Lower lobe of right lung (tissue), 2 donors: ENCODE measurements around the gene XYLT1. TPM values are rescaled to one million over a fixed set of nuclear protein-coding genes. Genes with fewer than 3 reads are reported as not detected.

Experiments
- ATAC-seq, 2 donors: fragments of 200-7000 bp; cut with Tn5 transposase; one replicate each; pipeline ENCODE4 v1.9.1; 2020 to 2022; ENCODE audit warnings: mild to moderate bottlenecking in 2 of 2, moderate library complexity in 2 of 2
- DNase-seq: peaks from one replicate; pipeline ENCODE4 v3.0.0-alpha.2; 2020
- H3K27ac ChIP-seq: fragments of 200-600 bp; one replicate; pipeline ENCODE4 v1.8.0; 2022
- H3K27me3 ChIP-seq: fragments of 200-600 bp; one replicate; pipeline ENCODE4 v1.8.0; 2022; ENCODE audit warnings: low read depth
- H3K36me3 ChIP-seq: fragments of 200-600 bp; one replicate; pipeline ENCODE4 v1.8.0; 2022; ENCODE audit warnings: mild to moderate bottlenecking
- H3K4me1 ChIP-seq: fragments of 200-600 bp; one replicate; pipeline ENCODE4 v1.8.0; 2022
- H3K4me3 ChIP-seq: fragments of 200-600 bp; one replicate; pipeline ENCODE4 v1.8.0; 2022; ENCODE audit warnings: mild to moderate bottlenecking
- H3K9me3 ChIP-seq: fragments of 200-600 bp; one replicate; pipeline ENCODE4 v1.8.0; 2022
- CTCF ChIP-seq: fragments of 200-600 bp; IDR thresholded peaks from one replicate; pipeline ENCODE4 v1.8.0; 2022; ENCODE audit warnings: antibody characterized with exemption, mild to moderate bottlenecking
- intact Hi-C: fragments of 100-400 bp; cut with DNase I; formaldehyde crosslinking; loops from one replicate; pipeline ENCODE4 v1.11.0; 2022
- total RNA-seq: library from RNA; stranded (reverse); fragmentation: NEBNext Ultra II Directional; extraction: Animal tissue kit (Norgen Biotek cat#: 25700); gene quantifications from one replicate; pipeline ENCODE4 v1.2.1, GENCODE V29; 2021
- donor health status: DM: no; HTN: yes; CAD: no; lungs with severe emphysema.

The XYLT1 gene
- total RNA-seq, 1 donor from 2014 or later, result 9.0 TPM

- DNase-seq, result no peak
- intact Hi-C loops, result no loop called here
- TF ChIP-seq CTCF, result no peak
Measured at GRCh38 chr16:17328932-17329331, 141.8 kb downstream of the XYLT1 start.

GRCh38 chr16:17327664-17328335 is 143.0 kb downstream of the XYLT1 start:
- intact Hi-C loops, result no loop called here
- Histone ChIP-seq H3K27ac (no peak overlapping the region), H3K4me1 (peaks cover 15% of the 10 kb centered on the region)

More at GRCh38 chr16:17328932-17329331, 141.8 kb downstream of the XYLT1 start:
- Histone ChIP-seq H3K27ac (no peak overlapping the region), H3K4me3 (no peak overlapping the region), H3K9me3 (no peaks in the 10 kb centered on the region), H3K27me3 (no peaks in the 10 kb centered on the region), H3K4me1 (peaks cover 15% of the 10 kb centered on the region), H3K36me3 (no peaks in the 10 kb centered on the region)
- ATAC-seq, result peak in 1 of 2 donors; percentile 39

GRCh38 chr16:17325476-17326143 is 145.2 kb downstream of the XYLT1 start:
- H3K36me3 ChIP-seq, result no peaks in the 10 kb centered on the region
- DNase-seq, result no peak
- H3K4me1 ChIP-seq, result peaks cover 15% of the 10 kb centered on the region
- TF ChIP-seq CTCF, result no peak
- no peaks in the 10 kb centered on the region for H3K9me3 ChIP-seq
- intact Hi-C loops, result no loop called here
- no peaks in the 10 kb centered on the region for H3K27me3 ChIP-seq
- H3K27ac ChIP-seq, result no peak overlapping the region
- no peak for ATAC-seq
- H3K4me3 ChIP-seq, result no peak overlapping the region

More at GRCh38 chr16:17327664-17328335, 143.0 kb downstream of the XYLT1 start:
- ATAC-seq (peak in 1 of 2 donors; percentile 58), DNase-seq (no peak)
- no peaks in the 10 kb centered on the region for H3K9me3 ChIP-seq
- no peak for TF ChIP-seq CTCF
- H3K27me3 ChIP-seq, result no peaks in the 10 kb centered on the region
- H3K4me3 ChIP-seq, result no peak overlapping the region
- no peaks in the 10 kb centered on the region for H3K36me3 ChIP-seq

DNA sequence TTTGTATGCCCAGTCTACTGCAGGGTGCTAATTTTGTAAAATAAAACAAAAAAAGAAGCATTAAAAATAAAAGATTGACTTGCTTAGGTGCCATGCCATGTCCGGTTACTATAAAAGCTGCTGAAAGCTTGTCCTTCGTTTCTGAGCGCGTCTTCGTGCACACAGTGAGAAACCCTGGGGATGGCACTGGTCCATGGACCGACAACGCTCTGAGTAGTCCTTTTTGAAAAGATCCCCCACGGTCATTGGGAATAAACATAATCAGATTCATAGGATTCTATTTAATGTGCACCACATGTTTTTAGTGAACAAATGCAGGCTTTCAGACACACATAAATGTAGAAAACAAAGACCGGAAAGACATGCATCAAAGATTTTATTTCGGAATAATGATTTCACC is 146.3 kb downstream of the XYLT1 start:
- Histone ChIP-seq H3K4me3 (no peak overlapping the region), H3K27me3 (no peaks in the 10 kb centered on the region), H3K4me1 (peaks cover 12% of the 10 kb centered on the region), H3K36me3 (no peaks in the 10 kb centered on the region), H3K9me3 (no peaks in the 10 kb centered on the region), H3K27ac (no peak overlapping the region)
- ATAC-seq, result no peak
- no peak for DNase-seq
- TF ChIP-seq CTCF, result no peak
- intact Hi-C loops, result no loop called here

DNA sequence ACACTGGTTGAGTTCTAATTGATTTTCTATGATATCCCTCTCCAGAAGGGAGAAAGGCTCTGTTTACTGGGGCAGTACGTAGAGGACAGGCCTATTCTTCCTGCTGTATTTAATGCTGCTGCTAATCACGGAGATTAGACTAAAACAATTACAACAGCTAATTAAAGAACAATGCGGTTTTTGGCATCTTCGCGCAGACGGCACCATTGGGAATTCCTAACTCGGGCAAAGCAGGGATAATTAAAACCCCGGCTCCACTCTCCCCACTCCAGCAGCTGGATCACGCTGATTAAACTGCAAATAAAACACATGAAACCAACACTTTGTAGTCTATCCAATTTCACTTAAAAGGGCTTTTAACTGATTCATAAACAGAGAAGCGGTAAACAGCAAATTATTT is 147.6 kb downstream of the XYLT1 start:
- Histone ChIP-seq H3K4me1 (peaks cover 7% of the 10 kb centered on the region), H3K4me3 (no peak overlapping the region), H3K36me3 (no peaks in the 10 kb centered on the region), H3K27me3 (no peaks in the 10 kb centered on the region), H3K27ac (no peak overlapping the region), H3K9me3 (no peaks in the 10 kb centered on the region)
- intact Hi-C loops, result no loop called here
- ATAC-seq (no peak), DNase-seq (no peak)
- TF ChIP-seq CTCF, result no peak
